H1 (cell line): ENCODE data around the gene RAB21. TPM values are rescaled to one million over a fixed set of nuclear protein-coding genes. Genes with fewer than 3 reads are reported as not detected.

Experiments
- CBX5 ChIP-seq: fragments of 300-800, 300-1000 bp; sonication (generic); IDR thresholded peaks from 2 replicates; pipeline ENCODE4 v1.7.1; 2016; ENCODE audit warnings: antibody characterized with exemption, low read length, low read depth
- CHD2 ChIP-seq: IDR thresholded peaks from 2 replicates; pipeline ENCODE4 v1.6.1; 2012; ENCODE audit warnings: low read length, improper control_type of control experiment
- EZH2 ChIP-seq: fragments of 200-600 bp; sonication (generic); IDR thresholded peaks from 2 replicates; pipeline ENCODE4 v1.7.1; 2012; ENCODE audit warnings: low read depth, mild to moderate bottlenecking, moderate library complexity, low read length, inconsistent platforms; ENCODE audit not compliant: severe bottlenecking
- polyA plus RNA-seq, 7 experiments: library from polyadenylated mRNA; depleted of rRNA in 3 of 7; stranded (reverse) in 5 of 7; unstranded in 2 of 7; fragments of >200 nt in 5 of 7; fragments of 200-250 nt in 2 of 7; gene quantifications; 1 replicate in 5 of 7; 2 replicates in 1 of 7; 4 replicates in 1 of 7; pipeline versions ENCODE4 v1.2.1 to v1.2.3, GENCODE V29; 2011 to 2013; ENCODE audit warnings: missing spikeins in 2 of 7, mixed read lengths in 2 of 7
- total RNA-seq: library from RNA; stranded (reverse); fragmentation: NEBNext Ultra II Directional; extraction: Animal tissue kit (Norgen Biotek cat#: 25700); gene quantifications from 2 replicates; pipeline ENCODE4 v1.2.1, GENCODE V29; 2021

Gene RAB21
- total and polyA plus RNA-seq, 2 of the 8 experiments (the other 6 are each of a cell fraction or from before 2014, with no cell fraction given), result 1.2 to 47.2 TPM

- TF ChIP-seq CBX5, result no peak
- no peak for TF ChIP-seq CHD2
- TF ChIP-seq EZH2, result no peak
Observed at GRCh38 chr12:71799106-71799505, 44.4 kb downstream of the RAB21 start (continued).
